Natural killer cell (primary cell): ENCODE measurements around the gene DNAH1. TPM values are rescaled to one million over a fixed set of nuclear protein-coding genes. Genes with fewer than 3 reads are reported as not detected.

ENCODE experiments used
- ATAC-seq, 3 donors: fragments of 150-1000 bp in 2 of 3; fragments of 200-7000 bp in 1 of 3; cut with Tn5 transposase; 1 replicate in 1 of 3; 2 replicates in 2 of 3; pipeline ENCODE4 v1.10.0; 2021; ENCODE audit warnings: mild to moderate bottlenecking in 2 of 3, moderate library complexity in 2 of 3
- DNase-seq, 2 donors: peaks; one replicate each; pipeline versions ENCODE4 v3.0.0 to v3.0.0-alpha.2; 2013 to 2021; ENCODE audit warnings: mixed read lengths in 1 of 2
- H3K27ac ChIP-seq: one replicate; pipeline ENCODE4 v1.5.1; 2013; ENCODE audit warnings: mild to moderate bottlenecking, low read length
- H3K27me3 ChIP-seq: one replicate; pipeline ENCODE4 v1.6.1; 2013; ENCODE audit warnings: low read length; ENCODE audit not compliant: control insufficient read depth, insufficient read depth
- H3K36me3 ChIP-seq: one replicate; pipeline ENCODE4 v1.6.1; 2013; ENCODE audit warnings: low read length; ENCODE audit not compliant: control insufficient read depth, insufficient read depth
- H3K4me1 ChIP-seq: one replicate; pipeline ENCODE4 v1.6.1; 2013; ENCODE audit warnings: low read length; ENCODE audit not compliant: control insufficient read depth, insufficient read depth
- H3K4me3 ChIP-seq: one replicate; pipeline ENCODE4 v1.5.1; 2013; ENCODE audit warnings: low read length
- H3K9me3 ChIP-seq: one replicate; pipeline ENCODE4 v1.6.1; 2013; ENCODE audit warnings: low read length; ENCODE audit not compliant: control insufficient read depth, insufficient read depth
- H3K27ac Mint-ChIP-seq, 2 donors: one replicate each; pipeline ENCODE4 v1.8.0; 2022; ENCODE audit warnings: mild to moderate bottlenecking in 2 of 2, mixed read lengths in 2 of 2, moderate library complexity in 1 of 2
- H3K27me3 Mint-ChIP-seq, 2 donors: one replicate each; pipeline ENCODE4 v1.8.0; 2022; ENCODE audit warnings: low read depth in 2 of 2, mixed read lengths in 2 of 2
- H3K36me3 Mint-ChIP-seq: one replicate; pipeline ENCODE4 v1.8.0; 2022; ENCODE audit warnings: mixed read lengths
- H3K4me1 Mint-ChIP-seq, 2 donors: one replicate each; pipeline ENCODE4 v1.8.0; 2022; ENCODE audit warnings: mixed read lengths in 2 of 2
- H3K4me3 Mint-ChIP-seq: one replicate; pipeline ENCODE4 v1.8.0; 2022; ENCODE audit warnings: mild to moderate bottlenecking, moderate library complexity, mixed read lengths
- H3K9me3 Mint-ChIP-seq, 2 donors: one replicate each; pipeline ENCODE4 v1.8.0; 2022; ENCODE audit warnings: mixed read lengths in 2 of 2
- CTCF ChIP-seq: fragments of 200-600 bp; IDR thresholded peaks from one replicate; pipeline ENCODE4 v1.8.0; 2022; ENCODE audit warnings: antibody characterized with exemption
- WGBS: methylation state at CpG from one replicate; pipeline ENCODE4 v1.1.7; 2013; ENCODE audit warnings: missing lambda C conversion rate; ENCODE audit not compliant: insufficient coverage; 5-methylcytosine and 5-hydroxymethylcytosine counted together
- intact Hi-C: fragments of 100-400 bp; cut with micrococcal nuclease; formaldehyde crosslinking; loops from one replicate; pipeline ENCODE4 v1.14.2; 2022
- total RNA-seq, 4 donors: library from RNA; stranded (reverse); fragments of 120-200 nt in 1 of 4; gene quantifications; one replicate each; pipeline versions ENCODE4 v1.2.3 to v1.2.4, GENCODE V29; 2013 to 2022

DNAH1 gene
- total RNA-seq, 3 donors from 2014 or later (not counting 1 experiment from before 2014, with no cell fraction given), result 72.3 to 81.7 (median 74.2) TPM

DNA sequence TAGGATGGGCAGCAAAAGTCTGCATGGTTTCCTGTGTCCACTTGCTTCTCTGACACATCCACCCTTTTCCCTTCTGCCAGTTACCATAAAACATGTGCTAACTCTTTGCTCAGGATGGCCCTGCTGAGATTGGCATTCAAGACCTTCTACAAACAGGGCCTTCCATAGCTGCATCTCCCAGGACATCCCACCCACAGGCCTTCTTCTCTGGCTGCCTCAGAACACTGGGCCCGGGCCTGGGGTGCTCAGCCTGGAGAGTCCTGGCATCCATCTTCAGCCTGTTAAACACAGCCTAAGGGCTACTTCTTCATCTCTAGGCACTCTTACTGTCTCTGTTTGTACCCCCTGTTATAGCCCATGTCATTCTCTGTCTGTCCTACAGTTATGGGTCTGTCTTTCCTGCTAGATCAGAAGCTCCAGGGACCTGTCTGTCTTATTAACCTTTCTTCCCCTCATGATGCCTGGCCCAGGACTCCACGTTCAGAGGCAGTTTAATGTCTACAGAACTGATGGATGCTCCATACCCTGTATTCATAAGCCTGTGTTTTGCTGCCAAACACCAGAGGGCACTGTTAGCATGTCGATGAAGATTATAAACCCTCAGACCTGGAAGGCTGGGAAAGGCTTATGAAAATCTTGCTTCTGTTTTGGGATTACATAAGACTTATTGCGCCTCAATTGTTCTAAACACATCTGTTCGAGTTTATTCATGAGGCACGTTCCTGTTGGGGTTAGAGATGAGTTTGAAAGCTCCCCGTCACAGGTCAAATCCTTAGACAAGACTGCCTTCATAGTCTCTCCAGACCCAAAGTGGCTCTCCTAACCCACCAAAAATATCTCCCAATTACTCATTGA, 112.3 kb downstream of the DNAH1 start:
- no peaks in the 10 kb centered on the region for H3K36me3 Mint-ChIP-seq
- Histone ChIP-seq H3K4me1 (no peaks in the 10 kb centered on the region), H3K36me3 (no peaks in the 10 kb centered on the region), H3K9me3 (no peaks in the 10 kb centered on the region), H3K27ac (no peak overlapping the region), H3K4me3 (no peak overlapping the region), H3K27me3 (no peaks in the 10 kb centered on the region)
- ATAC-seq (peak in 2 of 3 donors; percentile 68 to 70), DNase-seq (peak in 1 of 2 donors; percentile 70)
- no peak overlapping the region for H3K4me3 Mint-ChIP-seq
- H3K27me3 Mint-ChIP-seq, result peaks cover 0 to 6% of the 10 kb centered on the region in 2 donors
- intact Hi-C loops, result loop anchor here (1.0 kb wide), 1 partner anchor 19 kb away; no protein-coding TSS in a partner anchor
- WGBS, result 35% methylated on average over 7 of the region's 7 CpGs
- no peaks in the 10 kb centered on the region for H3K4me1 Mint-ChIP-seq
- H3K27ac Mint-ChIP-seq, result no peak overlapping the region
- peak; percentile 60 for TF ChIP-seq CTCF
- no peaks in the 10 kb centered on the region for H3K9me3 Mint-ChIP-seq

- Histone ChIP-seq H3K9me3 (no peaks in the 10 kb centered on the region), H3K4me1 (no peaks in the 10 kb centered on the region)
- no peak overlapping the region for H3K4me3 Mint-ChIP-seq
These were observed 112.9 kb downstream of the DNAH1 start for GRCh38 chr3:52429031-52429430.

DNA sequence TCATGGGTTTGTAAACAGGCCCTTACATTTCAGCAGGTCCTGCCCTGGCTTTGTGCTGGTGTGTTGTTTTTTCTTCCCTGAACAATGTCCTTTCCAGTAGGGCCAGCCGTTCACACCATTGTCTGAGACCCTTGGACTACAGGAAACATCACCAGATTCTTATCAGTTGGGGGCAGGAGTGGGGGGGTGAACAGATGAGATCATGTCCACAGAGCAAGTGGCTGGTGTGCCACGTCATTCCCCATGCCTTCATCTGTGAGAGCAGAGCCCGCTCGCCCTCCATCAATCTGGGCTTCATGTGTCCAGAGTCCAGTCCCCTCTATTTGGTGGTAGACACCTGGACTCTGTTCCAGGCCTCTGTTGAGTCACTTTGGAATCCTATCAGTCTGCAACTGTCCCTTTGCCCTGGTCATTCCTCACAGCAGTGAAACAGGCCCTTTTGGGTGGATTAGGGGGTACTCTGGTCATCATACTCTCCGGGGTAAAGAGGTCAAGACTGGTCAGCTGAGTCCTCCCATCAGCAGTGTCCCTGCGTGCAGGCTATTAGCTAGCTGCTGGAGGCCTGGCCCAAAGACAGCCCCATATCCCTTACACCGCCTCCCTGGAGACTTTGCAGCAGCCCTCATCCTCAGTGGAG, 113.8 kb downstream of the DNAH1 start:
- no peak overlapping the region for H3K4me3 ChIP-seq
- H3K27ac ChIP-seq, result no peak overlapping the region
- H3K36me3 ChIP-seq, result no peaks in the 10 kb centered on the region
- TF ChIP-seq CTCF, result no peak
- intact Hi-C loops, result no loop called here
- Mint-ChIP-seq H3K9me3 (no peaks in the 10 kb centered on the region), H3K36me3 (no peaks in the 10 kb centered on the region), H3K4me3 (no peak overlapping the region), H3K27me3 (peaks cover 0 to 6% of the 10 kb centered on the region in 2 donors), H3K4me1 (no peaks in the 10 kb centered on the region), H3K27ac (no peak overlapping the region)
- WGBS, result 79% methylated on average over 6 of the region's 7 CpGs
- no peaks in the 10 kb centered on the region for H3K9me3 ChIP-seq
- no peaks in the 10 kb centered on the region for H3K27me3 ChIP-seq
- DNase-seq (no peak), ATAC-seq (no peak)
- H3K4me1 ChIP-seq, result no peaks in the 10 kb centered on the region

More at GRCh38 chr3:52429031-52429430, 112.9 kb downstream of the DNAH1 start:
- no peak for ATAC-seq
- H3K9me3 Mint-ChIP-seq, result no peaks in the 10 kb centered on the region
- Histone ChIP-seq H3K27ac (no peak overlapping the region), H3K4me3 (no peak overlapping the region), H3K36me3 (no peaks in the 10 kb centered on the region), H3K27me3 (no peaks in the 10 kb centered on the region)
- no peak for TF ChIP-seq CTCF
- H3K27ac Mint-ChIP-seq, result no peak overlapping the region
- no peaks in the 10 kb centered on the region for H3K4me1 Mint-ChIP-seq
- H3K36me3 Mint-ChIP-seq, result no peaks in the 10 kb centered on the region
- peaks cover 0 to 6% of the 10 kb centered on the region in 2 donors for H3K27me3 Mint-ChIP-seq
- DNase-seq, result no peak
- 68% methylated on average over 2 of the region's 3 CpGs for WGBS
- intact Hi-C loops, result no loop called here
